HG03039 (cell line): ENCODE data around the gene NDUFS6.
"Not testable (repeated sequence)": the region's sequence is repeated elsewhere in the genome, so short reads cannot be mapped to it uniquely, and the experiment has no call there.

Experiments
- ATAC-seq: cut with Tn5 transposase; IDR thresholded peaks from one replicate; pipeline ENCODE4 v1.9.1; 2021; ENCODE audit warnings: mild to moderate bottlenecking, moderate library complexity; ENCODE audit not compliant: unreplicated experiment

NDUFS6 gene

GRCh38 chr5:1830571-1831228 is 29.5 kb downstream of the NDUFS6 start:
- no peak for ATAC-seq

DNA sequence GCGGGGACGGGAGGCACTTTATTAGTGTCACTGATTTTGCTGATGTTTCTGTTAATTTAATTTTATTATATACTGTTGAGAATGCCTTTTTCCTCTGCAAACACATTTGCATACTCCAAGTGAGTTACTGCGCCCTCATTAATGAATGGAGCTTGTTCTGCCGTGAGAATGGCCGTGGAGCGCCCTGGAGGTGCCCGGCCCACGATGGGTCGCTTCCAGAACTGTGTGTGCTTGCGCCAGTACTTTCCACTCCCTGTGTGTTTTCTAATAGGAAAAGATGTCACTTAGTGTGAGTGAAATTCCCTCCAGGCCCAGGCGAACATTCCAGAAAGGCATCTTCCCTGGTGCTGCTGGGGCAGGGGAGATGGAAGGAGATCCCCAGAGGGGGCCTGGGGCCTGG is 30.1 kb downstream of the NDUFS6 start:
- ATAC-seq, result no peak

DNA sequence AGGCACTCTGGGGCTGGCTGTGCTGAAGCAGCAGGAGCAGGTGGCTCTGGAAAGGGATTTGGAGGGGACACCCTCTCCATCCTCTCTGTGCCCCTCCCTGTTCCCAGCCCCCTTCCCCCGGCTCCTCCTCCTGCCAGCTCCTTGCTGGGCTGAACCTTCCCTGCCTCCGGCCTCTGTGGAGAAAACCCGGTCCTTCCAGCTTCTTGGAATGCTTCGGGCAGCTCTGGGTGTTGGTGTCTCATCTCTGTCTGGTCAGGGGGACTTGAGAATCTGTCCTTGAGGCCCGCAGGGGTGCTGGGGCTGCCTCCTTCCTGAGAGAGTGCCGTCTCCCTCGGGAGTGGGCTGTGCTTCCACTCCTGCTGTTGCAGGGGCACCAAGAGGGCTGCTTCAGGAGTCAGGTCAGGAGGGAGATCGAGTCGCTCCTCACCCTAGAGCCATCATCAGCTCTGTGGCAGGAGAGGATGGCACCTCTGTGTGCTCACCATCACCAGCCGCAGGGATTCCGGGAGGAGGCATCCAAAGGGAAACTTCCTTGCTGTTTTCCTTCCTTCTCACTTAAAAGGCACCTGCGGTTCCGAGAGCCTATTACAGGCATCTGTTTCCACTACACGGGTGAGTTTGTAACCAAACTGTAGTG is 30.6 kb downstream of the NDUFS6 start:
- no peak for ATAC-seq

DNA sequence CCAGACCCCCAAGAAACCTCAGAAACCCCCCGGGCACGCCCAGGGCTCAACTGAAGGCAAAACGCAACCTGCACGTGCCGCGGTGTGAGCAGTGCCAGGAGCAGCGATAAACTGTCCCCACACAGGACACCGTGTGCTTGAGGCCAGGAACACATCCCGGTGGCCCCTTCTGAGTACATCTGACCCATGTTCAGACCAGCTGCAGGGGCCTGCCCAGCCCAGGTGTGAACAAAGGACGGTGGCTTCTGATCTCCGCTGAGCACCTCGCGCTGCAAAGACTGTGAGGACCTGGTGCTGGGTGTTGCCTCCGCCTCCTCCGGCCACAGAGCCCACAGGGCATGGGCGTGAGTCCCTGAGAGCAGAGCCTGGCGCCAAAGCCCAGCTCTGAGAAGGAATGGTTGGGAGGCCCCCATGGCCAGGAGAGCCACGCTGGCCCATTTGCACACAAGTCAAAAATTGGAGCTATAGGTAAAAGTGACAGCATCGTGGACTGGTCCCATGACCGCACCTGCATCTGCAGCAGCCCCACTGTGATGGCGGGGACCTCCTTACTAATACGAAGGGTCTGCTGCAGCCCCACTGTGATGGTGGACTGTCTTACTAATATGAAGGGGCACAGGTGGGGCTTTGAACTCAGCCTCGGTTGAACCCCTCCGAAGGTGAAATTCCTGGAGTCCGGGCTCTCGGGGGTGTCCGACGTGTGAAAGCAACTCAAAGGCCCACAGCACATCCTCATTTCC is 31.5 kb downstream of the NDUFS6 start:
- no peak for ATAC-seq

DNA sequence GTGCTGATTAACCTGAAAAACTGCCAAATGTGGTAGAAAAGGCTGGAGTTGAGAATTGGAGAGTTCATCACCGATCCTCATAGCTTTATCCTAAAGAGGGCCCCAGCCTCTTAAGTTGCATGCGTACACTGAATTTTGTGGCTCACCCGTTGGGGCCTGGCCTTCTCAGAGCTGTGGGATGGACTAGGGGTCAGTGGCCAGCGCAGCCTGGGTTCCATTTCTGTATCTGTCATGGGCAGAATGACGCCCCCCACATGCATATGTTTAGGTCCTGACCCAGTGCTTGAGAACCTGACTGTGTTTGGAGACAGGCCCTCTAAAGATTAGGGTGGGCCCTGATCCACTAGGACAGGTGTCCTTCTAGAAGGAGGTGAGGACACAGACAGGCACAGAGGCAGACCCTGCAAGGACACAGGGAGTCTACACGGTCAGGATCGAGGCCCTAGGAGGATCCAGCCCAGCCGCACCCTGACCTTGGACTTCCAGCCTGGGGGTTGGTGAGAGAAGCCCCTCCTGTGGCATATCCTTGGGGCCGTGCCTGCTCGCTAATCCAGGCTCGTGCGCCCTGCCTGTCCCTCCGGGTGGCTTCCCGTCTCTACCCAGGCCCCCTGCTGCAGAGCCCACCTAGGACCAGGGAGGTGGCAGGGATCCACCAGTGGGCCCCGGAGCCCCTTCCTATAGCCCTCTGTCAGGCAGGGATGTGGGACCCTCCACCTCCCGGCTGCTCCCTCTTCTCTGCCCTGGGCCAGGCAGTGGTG is 32.2 kb downstream of the NDUFS6 start:
- ATAC-seq, result no peak

DNA sequence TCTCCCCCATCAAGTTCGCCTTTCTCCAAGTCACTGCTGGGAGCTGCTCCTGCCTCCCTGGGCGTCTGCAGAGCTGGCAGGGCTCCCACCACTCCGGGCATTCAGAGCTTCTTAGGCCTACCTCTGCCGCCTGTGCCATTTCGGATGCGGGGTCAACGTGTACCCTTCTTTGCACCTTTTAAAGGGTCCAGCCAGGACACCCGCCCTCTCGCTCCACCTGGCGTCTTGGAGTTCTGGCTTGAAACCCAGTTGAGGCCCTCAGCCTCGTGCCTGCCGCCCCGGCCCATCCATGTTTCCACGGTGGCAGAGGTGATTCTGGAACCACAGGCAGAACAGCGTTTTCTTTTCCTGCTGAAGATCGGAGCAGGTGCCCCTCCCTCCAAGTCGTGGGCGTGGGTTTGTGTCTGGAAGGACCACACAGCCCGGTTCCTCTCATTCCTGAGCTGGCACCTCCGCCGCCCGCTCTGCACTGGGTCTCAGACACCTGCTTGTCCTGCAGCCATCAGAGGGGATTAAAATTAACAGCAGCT is 32.9 kb downstream of the NDUFS6 start:
- no peak for ATAC-seq

- ATAC-seq, result no peak
These were observed 33.7 kb downstream of the NDUFS6 start for GRCh38 chr5:1834721-1835429.

GRCh38 chr5:1835431-1835830 is 34.2 kb downstream of the NDUFS6 start:
- ATAC-seq, result no peak

- ATAC-seq, result no peak
These were observed 35.1 kb downstream of the NDUFS6 start for GRCh38 chr5:1836176-1836890.

DNA sequence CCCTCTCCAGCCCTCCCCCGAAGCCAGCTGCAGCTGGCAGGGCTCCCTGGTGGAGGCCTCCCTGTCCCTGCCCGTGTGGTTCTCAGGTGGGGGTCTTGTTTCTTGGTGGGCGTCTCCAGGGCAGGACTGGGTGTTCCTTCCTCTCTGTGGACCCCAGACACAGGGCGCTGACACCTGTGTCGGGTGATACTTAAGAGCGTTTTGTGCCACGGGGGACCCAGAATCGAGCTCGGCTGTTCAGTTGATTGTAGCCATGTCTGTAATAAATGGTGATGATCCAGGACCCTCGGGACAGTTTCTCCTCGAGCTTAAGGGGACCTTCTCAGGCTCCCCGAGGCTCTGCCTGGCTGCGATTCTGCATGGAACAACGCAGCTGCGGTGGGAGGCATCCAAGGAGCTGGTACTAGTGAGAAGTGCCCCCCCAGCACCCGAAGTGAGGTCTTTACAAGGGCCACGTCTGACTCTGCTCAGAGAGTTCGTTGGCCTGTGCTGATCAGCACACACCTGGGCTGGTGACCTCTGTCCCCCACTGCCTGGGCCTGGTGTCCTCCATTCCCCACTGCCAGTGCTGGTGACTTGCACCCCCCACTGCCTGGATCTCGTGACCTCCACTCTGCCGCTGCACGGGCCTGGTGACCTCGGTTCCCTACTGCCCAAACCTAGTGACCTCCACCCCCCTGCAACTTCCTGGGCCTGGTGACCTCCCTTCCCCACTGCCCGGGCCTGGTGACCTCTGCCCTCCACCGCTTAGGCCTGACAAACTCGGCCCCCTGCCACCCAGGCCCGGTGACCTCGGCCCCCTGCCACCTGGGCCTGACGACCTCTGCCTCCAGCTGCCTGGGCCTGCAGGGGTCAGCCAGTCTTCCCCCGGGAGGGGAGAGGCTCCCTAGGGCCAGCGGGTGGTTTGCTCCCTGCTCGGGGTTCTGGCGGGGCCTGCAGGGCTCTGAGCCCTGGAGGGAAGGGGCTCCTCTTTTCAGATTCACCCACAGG is 36.0 kb downstream of the NDUFS6 start:
- no peak for ATAC-seq

DNA sequence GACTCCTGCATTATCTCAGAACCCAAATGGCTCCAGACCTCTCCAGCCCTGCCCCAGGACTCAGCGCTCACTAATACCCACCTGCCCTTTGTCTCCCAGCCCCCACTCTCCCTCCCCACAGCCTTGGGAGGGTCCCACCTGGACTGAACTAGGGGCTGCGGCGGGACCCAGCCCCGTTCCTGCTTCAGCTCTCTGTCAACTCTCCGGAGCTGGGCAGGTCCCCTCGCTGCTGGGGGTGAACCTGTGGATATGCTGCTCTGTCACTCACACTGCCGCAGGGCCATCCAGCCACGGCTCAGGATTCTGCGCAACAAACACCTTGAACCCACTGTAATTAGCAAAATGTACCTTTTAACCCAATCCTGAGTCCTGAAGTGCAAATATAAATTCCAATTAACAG is 36.8 kb downstream of the NDUFS6 start:
- ATAC-seq, result no peak

DNA sequence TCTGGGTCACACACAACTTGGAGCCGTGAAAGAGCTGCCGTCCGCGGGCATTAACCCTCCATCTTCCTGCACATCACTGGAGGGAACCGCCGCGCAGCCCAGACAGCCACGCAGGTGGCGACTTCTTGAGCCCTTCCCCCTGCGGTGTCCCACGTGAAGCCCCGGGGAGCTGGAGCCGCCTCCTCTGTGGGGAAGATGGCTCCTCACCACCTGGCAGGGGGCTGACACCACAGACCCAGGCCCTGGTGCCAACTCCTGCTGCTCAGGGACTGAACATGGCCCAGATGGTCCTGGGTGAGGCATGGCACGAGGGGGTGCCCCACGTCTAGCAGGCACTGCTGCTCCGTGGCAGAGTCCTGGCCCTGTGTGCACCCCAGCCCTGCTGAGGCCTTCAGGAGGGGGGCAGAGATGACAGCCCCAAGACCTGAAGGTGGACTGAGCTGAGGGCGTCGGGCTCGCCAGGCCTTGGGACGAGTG is 38.9 kb downstream of the NDUFS6 start:
- no peak for ATAC-seq

DNA sequence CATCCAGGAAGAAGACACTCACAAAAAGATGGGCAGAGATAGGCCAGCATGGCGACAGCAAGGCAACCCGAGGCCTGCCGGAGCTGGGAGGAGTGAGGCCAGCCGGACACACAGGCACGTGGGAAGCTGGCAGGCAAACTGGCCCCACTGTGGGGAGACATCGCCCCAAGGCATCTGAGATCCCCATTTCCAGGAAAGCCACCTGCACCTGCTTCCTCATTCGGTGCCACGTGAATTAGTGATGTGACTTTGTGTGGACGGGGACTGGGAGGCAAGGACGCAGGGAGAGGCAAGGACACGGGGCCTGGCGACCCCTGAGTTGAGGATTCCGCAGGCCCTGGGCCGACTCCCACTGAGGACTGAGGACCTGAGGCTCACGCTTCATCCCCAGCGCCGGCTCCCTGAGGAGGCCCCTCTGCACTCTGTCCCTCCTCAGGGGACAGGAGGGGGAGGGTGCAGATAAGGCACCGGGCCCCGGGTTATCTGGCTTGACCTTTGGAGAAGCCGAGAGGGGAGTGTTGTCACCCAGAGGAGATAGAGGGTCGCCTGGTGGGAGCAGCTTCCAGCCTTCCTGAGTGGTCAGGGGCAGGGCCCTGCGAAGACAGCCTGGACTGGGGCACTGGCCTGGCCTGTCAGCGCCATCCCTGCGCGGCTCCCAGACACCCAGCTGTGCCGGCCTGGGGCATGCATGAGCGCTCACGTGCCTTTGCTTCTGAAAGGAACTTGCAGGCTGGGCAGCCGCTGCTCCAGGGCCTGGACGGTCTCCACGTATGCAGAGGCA is 39.7 kb downstream of the NDUFS6 start:
- ATAC-seq, result no peak

DNA sequence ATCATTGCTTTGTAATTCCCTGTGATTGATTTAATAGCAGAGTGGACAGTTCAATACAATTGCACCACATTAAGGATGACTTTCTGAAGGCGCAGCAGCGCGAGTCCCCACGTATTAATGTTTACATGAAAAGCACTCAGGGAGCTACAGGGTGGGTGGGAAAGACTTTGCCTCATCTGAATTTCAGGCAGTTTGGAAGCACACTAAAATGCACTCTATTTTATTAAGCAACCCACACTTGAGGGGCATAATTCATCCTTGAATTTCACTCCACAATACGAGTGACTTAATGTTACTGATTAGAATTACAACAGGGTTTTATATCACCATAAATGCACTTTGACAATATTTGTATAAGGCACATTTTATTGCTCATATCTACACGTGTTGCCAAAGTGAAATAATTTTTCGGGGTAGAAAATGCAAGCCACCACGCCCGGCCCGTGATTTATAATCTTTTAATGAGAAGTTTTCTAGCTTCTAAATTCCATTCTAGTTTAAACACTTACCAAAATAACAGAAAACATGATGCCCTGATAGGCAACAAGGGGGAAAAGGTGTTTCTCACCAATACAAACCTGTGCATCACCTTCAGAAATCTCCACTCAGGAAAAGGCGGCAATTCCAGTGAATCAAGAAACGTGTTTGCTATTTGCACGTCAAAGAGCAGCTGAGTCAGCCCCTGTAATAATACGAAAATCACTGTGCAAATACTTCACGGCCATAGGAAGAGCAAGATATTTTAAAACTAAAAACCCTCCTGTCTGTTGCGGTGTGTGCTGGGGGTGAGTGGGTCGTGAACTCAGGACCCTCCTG is 41.0 kb downstream of the NDUFS6 start:
- ATAC-seq, result no peak

- not testable (repeated sequence) for ATAC-seq
These were observed 42.6 kb downstream of the NDUFS6 start for GRCh38 chr5:1843761-1844160.

- ATAC-seq, result no peak
These were observed 43.7 kb downstream of the NDUFS6 start for GRCh38 chr5:1844708-1845436.
